Endothelial cell of umbilical vein (primary cell): ENCODE measurements around the gene SCN3B.

Source experiments
- CTCF ChIP-seq, 2 donors: IDR thresholded peaks; 1 replicate in 1 of 2; 2 replicates in 1 of 2; pipeline ENCODE4 v1.5.1; 2011; ENCODE audit warnings: low read length in 2 of 2, mild to moderate bottlenecking in 2 of 2, moderate library complexity in 2 of 2, control low read depth in 1 of 2, inconsistent platforms in 1 of 2, low read depth in 1 of 2; ENCODE audit not compliant: insufficient read depth in 1 of 2; ENCODE audit errors: extremely low read depth in 1 of 2
- EZH2 ChIP-seq: IDR thresholded peaks from 2 replicates; pipeline ENCODE4 v1.6.1; 2012; ENCODE audit warnings: borderline replicate concordance, low read depth, mild to moderate bottlenecking, moderate library complexity, low read length, inconsistent platforms; ENCODE audit not compliant: severe bottlenecking
- GATA2 ChIP-seq: IDR thresholded peaks from 2 replicates; pipeline ENCODE4 v1.7.0; 2011; ENCODE audit warnings: low read depth, mild to moderate bottlenecking, moderate library complexity, mixed read lengths, low read length; ENCODE audit not compliant: insufficient read length, insufficient read depth
- JUN ChIP-seq: IDR thresholded peaks from 2 replicates; pipeline ENCODE4 v1.6.1; 2011; ENCODE audit warnings: borderline replicate concordance, low read depth; ENCODE audit not compliant: insufficient read length, insufficient read depth
- MAX ChIP-seq: IDR thresholded peaks from 2 replicates; pipeline ENCODE4 v1.6.1; 2011; ENCODE audit not compliant: insufficient read depth, insufficient read length
- MYC ChIP-seq: IDR thresholded peaks from one replicate; pipeline ENCODE4 v1.6.1; 2011; ENCODE audit warnings: mild to moderate bottlenecking, low read depth, low read length
- POLR2A ChIP-seq: IDR thresholded peaks from 2 replicates; pipeline ENCODE4 v1.6.1; 2012; ENCODE audit warnings: low read depth, mild to moderate bottlenecking, control low read depth, low read length
- POLR2AphosphoS5 ChIP-seq: IDR thresholded peaks from 2 replicates; pipeline ENCODE4 v1.6.1; 2012; ENCODE audit warnings: low read depth, mild to moderate bottlenecking, control low read depth, low read length, moderate library complexity; ENCODE audit not compliant: insufficient read depth

- TF ChIP-seq CTCF (IDR thresholded peaks at IDR 0.05; ENCODE audit: extremely low read depth in 1 of 2, insufficient read depth in 1 of 2, low read depth in 1 of 2, low read length in 2 of 2) (no peak), POLR2A (no peak), MAX (no peak), JUN (no peak), POLR2AphosphoS5 (no peak), EZH2 (no peak), MYC (no peak), GATA2 (no peak)
Observed at GRCh38 chr11:123601136-123601535, 53.3 kb downstream of the SCN3B start.
